Fibroblast of villous mesenchyme (primary cell): Measurements from ENCODE around the gene ARCN1. TPM values are rescaled to one million over a fixed set of nuclear protein-coding genes. Genes with fewer than 3 reads are reported as not detected.

Experiments used
- DNase-seq: peaks from one replicate; pipeline ENCODE4 v3.0.0-alpha.2; 2010; ENCODE audit warnings: low read depth
- H3K4me3 ChIP-seq: 2 replicates; pipeline ENCODE4 v1.5.1; 2011; ENCODE audit warnings: low read depth, mild to moderate bottlenecking, low read length
- total RNA-seq: library from RNA; depleted of rRNA; stranded (reverse); fragments of >200 nt; gene quantifications from 2 replicates; pipeline ENCODE4 v1.2.3, GENCODE V29; 2012
- TF ChIP-seq, protein P1 (sequence below): IDR thresholded peaks from 2 replicates; pipeline ENCODE4 v1.5.1; 2012; ENCODE audit warnings: low read depth, mild to moderate bottlenecking, low read length; ENCODE audit not compliant: insufficient read depth

ARCN1 gene
- total RNA-seq, 1 donor: 248 TPM

- H3K4me3 ChIP-seq: no peak overlapping the region
- no peak for DNase-seq
- TF ChIP-seq, protein P1, sequence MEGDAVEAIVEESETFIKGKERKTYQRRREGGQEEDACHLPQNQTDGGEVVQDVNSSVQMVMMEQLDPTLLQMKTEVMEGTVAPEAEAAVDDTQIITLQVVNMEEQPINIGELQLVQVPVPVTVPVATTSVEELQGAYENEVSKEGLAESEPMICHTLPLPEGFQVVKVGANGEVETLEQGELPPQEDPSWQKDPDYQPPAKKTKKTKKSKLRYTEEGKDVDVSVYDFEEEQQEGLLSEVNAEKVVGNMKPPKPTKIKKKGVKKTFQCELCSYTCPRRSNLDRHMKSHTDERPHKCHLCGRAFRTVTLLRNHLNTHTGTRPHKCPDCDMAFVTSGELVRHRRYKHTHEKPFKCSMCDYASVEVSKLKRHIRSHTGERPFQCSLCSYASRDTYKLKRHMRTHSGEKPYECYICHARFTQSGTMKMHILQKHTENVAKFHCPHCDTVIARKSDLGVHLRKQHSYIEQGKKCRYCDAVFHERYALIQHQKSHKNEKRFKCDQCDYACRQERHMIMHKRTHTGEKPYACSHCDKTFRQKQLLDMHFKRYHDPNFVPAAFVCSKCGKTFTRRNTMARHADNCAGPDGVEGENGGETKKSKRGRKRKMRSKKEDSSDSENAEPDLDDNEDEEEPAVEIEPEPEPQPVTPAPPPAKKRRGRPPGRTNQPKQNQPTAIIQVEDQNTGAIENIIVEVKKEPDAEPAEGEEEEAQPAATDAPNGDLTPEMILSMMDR: no peak
Measured at GRCh38 chr11:118532852-118533768, 39.1 kb upstream of the ARCN1 start.

DNA sequence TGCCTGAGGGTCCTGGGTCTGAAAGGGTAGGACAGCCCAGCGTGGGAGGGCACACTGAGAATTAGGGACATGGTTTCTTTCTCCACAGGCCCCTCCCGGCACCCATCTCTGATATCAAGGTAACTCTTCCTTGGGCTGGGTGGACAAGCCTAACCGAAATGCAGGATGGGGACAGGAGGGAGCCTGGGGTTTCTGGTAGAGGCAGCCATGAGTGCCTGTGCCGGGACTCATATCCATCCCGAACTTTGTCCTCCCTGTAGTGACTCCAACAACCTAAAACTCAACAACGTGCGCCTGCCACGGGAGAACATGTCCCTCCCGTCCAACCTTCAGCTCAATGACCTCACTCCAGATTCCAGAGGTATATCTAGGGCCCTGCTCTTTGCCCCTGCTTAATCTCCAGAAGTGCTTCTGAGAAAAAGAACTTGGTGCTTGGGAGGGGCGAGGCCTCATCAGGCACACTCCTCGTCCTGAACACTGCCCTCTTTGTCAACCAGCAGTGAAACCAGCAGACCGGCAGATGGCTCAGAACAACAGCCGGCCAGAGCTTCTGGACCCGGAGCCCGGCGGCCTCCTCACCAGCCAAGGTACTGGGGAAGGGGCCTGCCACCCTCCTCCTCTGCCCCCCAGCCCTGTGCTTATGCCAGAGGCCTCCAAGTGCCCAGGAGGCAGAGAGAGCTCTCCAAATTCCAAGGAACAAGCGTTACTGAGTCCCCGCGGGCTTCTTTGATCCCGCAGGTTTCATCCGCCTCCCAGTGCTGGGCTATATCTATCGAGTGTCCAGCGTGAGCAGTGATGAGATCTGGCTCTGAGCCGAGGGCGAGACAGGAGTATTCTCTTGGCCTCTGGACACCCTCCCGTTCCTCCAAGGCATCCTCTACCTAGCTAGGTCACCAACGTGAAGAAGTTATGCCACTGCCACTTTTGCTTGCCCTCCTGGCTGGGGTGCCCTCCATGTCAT is 38.2 kb upstream of the ARCN1 start:
- DNase-seq: no peak
- TF ChIP-seq, protein P1: no peak
- no peak overlapping the region for H3K4me3 ChIP-seq

- no peak overlapping the region for H3K4me3 ChIP-seq
- DNase-seq: no peak
- TF ChIP-seq, protein P1: no peak
Measured at GRCh38 chr11:118535261-118535660, 36.9 kb upstream of the ARCN1 start.

DNA sequence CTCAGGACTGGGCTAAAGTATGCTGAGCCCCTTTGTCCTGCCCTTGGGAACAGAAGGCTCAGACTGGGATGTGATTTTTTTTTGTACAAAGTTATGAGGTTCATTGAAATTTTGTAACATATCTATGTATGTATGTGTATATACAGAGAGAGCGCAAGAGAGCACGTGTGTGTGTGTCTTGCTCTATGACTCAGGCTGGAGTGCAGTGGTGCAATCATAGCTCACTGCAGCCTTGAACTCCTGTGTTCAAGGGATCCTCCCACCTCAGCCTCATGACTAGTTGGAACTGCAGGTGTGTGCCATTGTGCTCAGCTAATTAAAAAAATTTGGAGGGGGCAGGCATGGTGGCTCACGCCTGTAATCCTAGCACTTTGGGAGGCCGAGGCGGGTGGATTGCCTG is 35.5 kb upstream of the ARCN1 start:
- no peak overlapping the region for H3K4me3 ChIP-seq
- DNase-seq: no peak
- TF ChIP-seq, protein P1: no peak

- TF ChIP-seq, protein P1: no peak
- H3K4me3 ChIP-seq: no peak overlapping the region
- DNase-seq: no peak
Measured at GRCh38 chr11:118537409-118537980, 34.7 kb upstream of the ARCN1 start.

DNA sequence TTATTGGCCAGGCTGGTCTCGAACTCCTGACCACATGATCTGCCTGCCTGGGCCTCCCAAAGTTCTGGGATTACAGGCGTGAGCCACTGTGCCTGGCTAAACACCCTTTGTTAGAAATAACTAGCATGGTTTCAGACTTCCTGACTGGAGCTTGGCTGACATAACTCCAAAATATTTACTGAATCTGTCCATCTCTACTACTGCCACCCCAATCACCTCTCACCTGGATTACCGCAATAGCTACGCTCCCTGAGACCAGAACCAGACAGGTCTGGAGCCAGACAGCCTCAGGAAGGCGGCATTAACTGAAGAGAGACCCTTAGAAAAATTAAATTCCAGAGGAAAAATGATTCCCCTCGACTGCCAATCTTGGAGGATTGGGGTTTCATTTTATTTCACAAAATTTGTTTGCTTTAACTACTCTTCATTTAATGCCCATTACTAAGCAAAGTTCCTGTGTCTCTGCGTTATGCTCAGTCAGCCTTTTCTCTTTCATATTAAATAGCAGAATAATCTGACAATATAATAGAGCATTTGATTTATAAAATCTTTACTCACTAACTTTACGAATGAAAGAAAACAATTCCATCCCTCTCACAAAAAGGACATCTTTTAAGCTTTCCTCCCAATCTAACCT is 28.1 kb upstream of the ARCN1 start:
- TF ChIP-seq, protein P1: no peak
- no peak overlapping the region for H3K4me3 ChIP-seq

More for the DNA sequence above, 28.1 kb upstream of the ARCN1 start:
- no peak for DNase-seq
